ENCODE results near the gene ZNF672. TPM values are rescaled to one million over a fixed set of nuclear protein-coding genes. Genes with fewer than 3 reads are reported as not detected.

Gene ZNF672
- total RNA-seq, 4 donors from 2014 or later = 15.0 to 34.3 (median 24.0) TPM

DNA sequence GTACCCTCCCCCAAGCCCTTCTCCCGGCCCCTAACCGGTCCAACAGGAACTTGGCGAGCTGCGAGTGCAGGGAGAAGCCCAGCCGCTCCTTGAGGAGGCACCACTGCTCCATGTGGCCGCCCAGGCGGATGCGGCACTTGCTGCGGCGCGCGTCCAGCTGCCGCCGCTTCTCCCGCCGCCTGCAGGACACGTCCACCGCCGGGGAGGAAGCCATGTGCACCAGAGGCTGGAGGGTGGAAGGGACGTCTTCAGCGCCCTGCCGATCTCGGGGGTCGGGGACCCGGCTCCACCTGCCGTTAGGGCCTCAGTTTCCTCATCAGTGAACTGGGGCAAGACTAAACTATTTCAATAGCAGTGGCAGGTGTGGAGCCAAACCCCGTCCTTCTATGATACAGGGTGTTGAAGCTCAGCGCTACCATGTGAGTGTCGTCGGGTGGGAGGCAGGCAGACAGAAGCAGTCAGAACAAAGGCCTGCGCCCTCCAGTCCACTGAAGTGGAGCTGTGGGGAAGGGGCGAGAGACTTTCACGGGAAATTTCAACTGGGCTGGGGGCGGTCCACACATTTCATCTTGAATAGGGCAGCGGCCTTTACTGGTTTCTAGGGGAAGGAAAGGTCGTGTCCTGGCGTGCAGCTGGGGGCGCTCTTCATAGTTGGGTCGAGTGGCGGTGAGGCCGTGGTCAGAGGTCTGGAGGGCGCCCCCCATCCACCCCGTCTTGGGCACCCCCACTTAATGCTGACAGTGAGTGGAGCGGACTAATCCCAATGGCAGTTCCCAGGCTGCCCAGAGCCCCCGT lies 20.3 kb downstream of the ZNF672 start:
- Histone ChIP-seq H3K27ac (peak overlapping the region; percentile 92 to 95), H3K4me3 (peak overlapping the region; percentile 60 to 73), H3K36me3 (no peaks in the 10 kb centered on the region), H3K9me3 (no peaks in the 10 kb centered on the region), H3K27me3 (no peaks in the 10 kb centered on the region), H3K4me1 (peaks cover 0 to 7% of the 10 kb centered on the region in 2 donors)
- intact Hi-C loops (cut with DNase I; ENCODE audit: low total_unique reads) = loop anchor here (2.0 kb wide), 1 partner anchor 19 kb away; the partner anchor contains the start of gene ZNF672
- no peak for TF ChIP-seq POLR2A (IDR thresholded peaks at IDR 0.05)
- TF ChIP-seq, protein P1, sequence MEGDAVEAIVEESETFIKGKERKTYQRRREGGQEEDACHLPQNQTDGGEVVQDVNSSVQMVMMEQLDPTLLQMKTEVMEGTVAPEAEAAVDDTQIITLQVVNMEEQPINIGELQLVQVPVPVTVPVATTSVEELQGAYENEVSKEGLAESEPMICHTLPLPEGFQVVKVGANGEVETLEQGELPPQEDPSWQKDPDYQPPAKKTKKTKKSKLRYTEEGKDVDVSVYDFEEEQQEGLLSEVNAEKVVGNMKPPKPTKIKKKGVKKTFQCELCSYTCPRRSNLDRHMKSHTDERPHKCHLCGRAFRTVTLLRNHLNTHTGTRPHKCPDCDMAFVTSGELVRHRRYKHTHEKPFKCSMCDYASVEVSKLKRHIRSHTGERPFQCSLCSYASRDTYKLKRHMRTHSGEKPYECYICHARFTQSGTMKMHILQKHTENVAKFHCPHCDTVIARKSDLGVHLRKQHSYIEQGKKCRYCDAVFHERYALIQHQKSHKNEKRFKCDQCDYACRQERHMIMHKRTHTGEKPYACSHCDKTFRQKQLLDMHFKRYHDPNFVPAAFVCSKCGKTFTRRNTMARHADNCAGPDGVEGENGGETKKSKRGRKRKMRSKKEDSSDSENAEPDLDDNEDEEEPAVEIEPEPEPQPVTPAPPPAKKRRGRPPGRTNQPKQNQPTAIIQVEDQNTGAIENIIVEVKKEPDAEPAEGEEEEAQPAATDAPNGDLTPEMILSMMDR (IDR thresholded peaks at IDR 0.05) = peak in 2 of 4 experiments; percentile 35 to 41
- peak; percentile 54 to 55 for DNase-seq

DNA sequence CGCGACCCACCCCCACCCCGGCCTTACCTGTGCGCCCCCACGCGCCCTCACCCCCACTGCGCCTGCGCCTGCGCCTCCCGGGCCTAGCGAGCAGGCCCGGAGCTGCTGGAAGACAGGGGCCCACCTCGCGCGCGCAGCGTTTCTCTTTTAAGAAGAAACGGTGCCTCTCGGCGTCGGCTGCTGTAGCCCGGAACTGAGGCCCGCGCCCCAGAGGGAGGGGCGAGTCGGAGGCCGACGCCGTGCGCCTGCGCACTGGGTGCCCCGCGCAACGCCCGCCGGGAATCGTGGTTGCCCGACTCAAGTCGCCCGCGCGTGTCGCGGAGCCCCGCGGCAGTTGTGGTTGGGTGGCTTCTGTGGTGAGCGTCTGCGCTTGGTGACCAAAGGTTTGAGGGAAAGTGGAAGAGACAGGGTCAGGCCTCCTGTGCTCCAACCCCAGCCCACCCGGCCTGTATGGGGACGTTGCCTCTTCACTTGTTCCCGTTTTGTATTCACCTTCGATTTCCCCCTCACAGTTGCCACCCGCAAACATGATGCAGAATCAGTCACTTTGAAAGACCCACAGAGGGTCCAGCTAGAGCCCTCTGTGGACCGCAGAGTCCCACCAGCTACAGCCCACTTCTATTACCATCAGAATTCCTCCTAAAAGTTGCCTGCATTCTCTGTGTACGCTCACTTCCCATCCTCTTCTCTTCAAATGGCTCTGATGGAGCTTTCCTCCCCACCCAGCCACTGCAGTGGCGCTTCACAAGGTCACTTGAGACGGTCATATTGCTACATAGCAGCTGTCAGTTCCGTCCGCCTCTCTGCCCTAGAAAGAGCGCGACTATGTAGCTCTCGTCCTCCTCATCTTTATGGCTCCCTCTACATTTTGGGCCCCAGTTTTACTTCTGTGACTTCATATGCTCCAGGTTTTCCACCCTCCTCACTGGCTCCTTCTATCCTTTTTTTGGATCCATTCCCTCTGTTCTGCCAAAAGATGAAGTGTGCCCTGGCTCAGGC lies 21.2 kb downstream of the ZNF672 start, which contains the start of gene ZNF692:
Gene ZNF692, minus strand, starts transcription at position 195 of the 999 bp plus-strand sequence. CDS start 776 bp downstream, outside the sequence.
- intact Hi-C loops (cut with DNase I; ENCODE audit: low total_unique reads) = loop anchor here (2.0 kb wide), 1 partner anchor 20 kb away; the partner anchor contains the start of gene ZNF672

DNA sequence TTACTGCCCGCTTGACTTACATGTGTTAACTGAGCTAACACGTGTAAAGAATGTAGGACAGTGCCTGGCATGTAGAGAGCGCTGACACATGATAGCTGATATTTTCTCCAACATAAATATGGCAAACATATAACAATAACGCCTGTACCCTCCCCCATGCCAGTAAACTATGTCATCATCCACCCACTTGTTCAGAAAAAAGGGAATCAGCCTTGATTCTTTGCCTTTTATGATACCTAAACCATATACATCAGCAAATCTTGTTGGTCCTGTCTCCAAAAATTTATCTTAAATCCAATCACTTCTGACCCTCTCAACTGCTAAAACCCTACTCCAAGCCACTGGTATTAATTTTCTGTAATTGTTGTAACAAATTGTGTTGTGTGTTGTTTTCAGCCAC lies 22.0 kb downstream of the ZNF672 start:
- intact Hi-C loops (cut with DNase I; ENCODE audit: low total_unique reads) = no loop called here

More for the DNA sequence above, 21.2 kb downstream of the ZNF672 start, which contains the start of gene ZNF692:
- H3K36me3 ChIP-seq = no peaks in the 10 kb centered on the region
- H3K27me3 ChIP-seq = no peaks in the 10 kb centered on the region
- DNase-seq = peak; percentile 95 to 97
- H3K27ac ChIP-seq = peak within 1 kb of the TSS; percentile 92 to 95
- H3K9me3 ChIP-seq = no peaks in the 10 kb centered on the region
- peak; percentile 73 to 82 for TF ChIP-seq POLR2A (IDR thresholded peaks at IDR 0.05)
- TF ChIP-seq, protein P1 (IDR thresholded peaks at IDR 0.05) = peak in 1 of 4 experiments; percentile 36
- H3K4me3 ChIP-seq = peak within 1 kb of the TSS; percentile 60 to 73
- H3K4me1 ChIP-seq = peaks cover 0 to 7% of the 10 kb centered on the region in 2 donors

DNA sequence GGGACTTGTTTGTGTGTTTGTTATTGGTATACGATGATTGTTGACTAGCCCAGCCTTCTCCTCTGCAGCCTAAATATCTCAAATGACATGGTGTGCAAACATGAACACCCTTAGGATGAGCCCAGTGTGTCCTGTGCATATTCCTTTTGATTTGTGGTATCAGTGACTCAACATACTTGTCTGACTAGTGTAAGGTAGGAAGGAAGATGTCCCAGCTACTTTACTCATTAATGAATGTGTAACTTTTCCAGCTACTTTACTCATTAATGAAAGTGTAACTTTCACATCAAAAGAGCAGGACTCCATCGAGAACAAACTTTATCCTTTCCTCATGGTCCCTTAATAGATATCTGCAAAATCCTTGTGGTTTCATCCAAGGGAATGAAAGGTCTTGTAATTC lies 23.6 kb downstream of the ZNF672 start:
- intact Hi-C loops (cut with DNase I; ENCODE audit: low total_unique reads) = no loop called here
- H3K27ac ChIP-seq = no peak overlapping the region
- no peak for DNase-seq

More for the DNA sequence above, 22.0 kb downstream of the ZNF672 start:
- Histone ChIP-seq H3K36me3 (no peaks in the 10 kb centered on the region), H3K4me3 (no peak overlapping the region), H3K4me1 (peaks cover 0 to 7% of the 10 kb centered on the region in 2 donors), H3K9me3 (no peaks in the 10 kb centered on the region), H3K27ac (peak overlapping the region in 1 of 2 donors; percentile 95), H3K27me3 (no peaks in the 10 kb centered on the region)
- TF ChIP-seq, protein P1 (IDR thresholded peaks at IDR 0.05) = no peak
- no peak for TF ChIP-seq POLR2A (IDR thresholded peaks at IDR 0.05)
- no peak for DNase-seq

More for the DNA sequence above, 23.6 kb downstream of the ZNF672 start:
- Histone ChIP-seq H3K27me3 (no peaks in the 10 kb centered on the region), H3K4me3 (no peak overlapping the region), H3K4me1 (peaks cover 0 to 7% of the 10 kb centered on the region in 2 donors), H3K36me3 (no peaks in the 10 kb centered on the region), H3K9me3 (no peaks in the 10 kb centered on the region)
- TF ChIP-seq, protein P1 (IDR thresholded peaks at IDR 0.05) = no peak
- no peak for TF ChIP-seq POLR2A (IDR thresholded peaks at IDR 0.05)

Data from uterus (tissue), 4 donors.